ENCODE measurements around the gene FLT1.

DNA sequence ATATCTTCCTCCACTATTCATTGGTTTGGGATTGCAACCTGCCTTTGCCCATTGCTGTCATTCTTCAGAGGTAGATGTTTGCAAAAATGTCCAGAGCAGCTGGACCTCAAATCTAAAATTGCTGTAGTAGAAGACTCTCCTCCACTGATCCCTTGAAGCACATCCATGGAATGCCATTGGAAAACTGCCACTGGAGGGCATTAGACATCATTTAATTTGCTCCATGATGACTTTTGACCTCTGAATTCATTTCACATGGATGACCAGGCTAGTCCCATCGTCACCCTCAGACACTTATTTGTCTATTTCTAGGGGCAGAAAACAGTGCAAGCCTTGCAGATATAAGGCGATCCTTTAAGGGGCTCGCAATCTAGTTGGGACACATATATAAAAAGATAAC is 33.9 kb upstream of the FLT1 start:
- TF ChIP-seq, protein P1, sequence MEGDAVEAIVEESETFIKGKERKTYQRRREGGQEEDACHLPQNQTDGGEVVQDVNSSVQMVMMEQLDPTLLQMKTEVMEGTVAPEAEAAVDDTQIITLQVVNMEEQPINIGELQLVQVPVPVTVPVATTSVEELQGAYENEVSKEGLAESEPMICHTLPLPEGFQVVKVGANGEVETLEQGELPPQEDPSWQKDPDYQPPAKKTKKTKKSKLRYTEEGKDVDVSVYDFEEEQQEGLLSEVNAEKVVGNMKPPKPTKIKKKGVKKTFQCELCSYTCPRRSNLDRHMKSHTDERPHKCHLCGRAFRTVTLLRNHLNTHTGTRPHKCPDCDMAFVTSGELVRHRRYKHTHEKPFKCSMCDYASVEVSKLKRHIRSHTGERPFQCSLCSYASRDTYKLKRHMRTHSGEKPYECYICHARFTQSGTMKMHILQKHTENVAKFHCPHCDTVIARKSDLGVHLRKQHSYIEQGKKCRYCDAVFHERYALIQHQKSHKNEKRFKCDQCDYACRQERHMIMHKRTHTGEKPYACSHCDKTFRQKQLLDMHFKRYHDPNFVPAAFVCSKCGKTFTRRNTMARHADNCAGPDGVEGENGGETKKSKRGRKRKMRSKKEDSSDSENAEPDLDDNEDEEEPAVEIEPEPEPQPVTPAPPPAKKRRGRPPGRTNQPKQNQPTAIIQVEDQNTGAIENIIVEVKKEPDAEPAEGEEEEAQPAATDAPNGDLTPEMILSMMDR (IDR thresholded peaks at IDR 0.05) = peak; percentile 21
- TF ChIP-seq EZH2 (IDR thresholded peaks at IDR 0.05) (no peak), EZH2phosphoT487 (IDR thresholded peaks at IDR 0.05) (no peak)

Data from neural progenitor cell (in vitro differentiated cells).